Right atrium auricular region (tissue), 2 donors: ENCODE results near the gene BICD1. TPM values are rescaled to one million over a fixed set of nuclear protein-coding genes. Genes with fewer than 3 reads are reported as not detected.
"Not testable (repeated sequence)": the region's sequence is repeated elsewhere in the genome, so short reads cannot be mapped to it uniquely, and the experiment has no call there.

Experiments
- DNase-seq: peaks from one replicate; pipeline ENCODE4 v3.0.0-alpha.2; 2019; ENCODE audit warnings: low spot score
- H3K27ac ChIP-seq, 2 donors: fragments of 200-600 bp; sonication (generic); 1 replicate in 1 of 2; 2 replicates in 1 of 2; pipeline ENCODE4 v1.5.1; 2016 to 2019
- H3K27me3 ChIP-seq, 2 donors: fragments of 200-600 bp; sonication (generic); one replicate each; pipeline versions ENCODE4 v1.5.1 to v1.6.0; 2017 to 2019
- H3K36me3 ChIP-seq: fragments of 200-600 bp; sonication (generic); one replicate; pipeline ENCODE4 v1.5.1; 2016
- H3K4me1 ChIP-seq, 2 donors: fragments of 200-600 bp; sonication (generic); one replicate each; pipeline versions ENCODE4 v1.5.1 to v1.6.0; 2017 to 2019
- H3K4me3 ChIP-seq, 2 donors: fragments of 200-600 bp; sonication (generic); 1 replicate in 1 of 2; 2 replicates in 1 of 2; pipeline ENCODE4 v1.5.1; 2017 to 2019; ENCODE audit warnings: mild to moderate bottlenecking in 1 of 2, moderate library complexity in 1 of 2
- H3K9me3 ChIP-seq, 2 donors: fragments of 200-600 bp; sonication (generic); one replicate each; pipeline ENCODE4 v1.5.1; 2019
- total RNA-seq, 2 donors: library from RNA; depleted of rRNA; stranded (reverse); fragments of >200 nt; gene quantifications; one replicate each; pipeline ENCODE4 v1.1.0, GENCODE V29; 2016
- TF ChIP-seq, protein P1 (sequence below), 2 donors: fragments of 200-600 bp; sonication (generic); IDR thresholded peaks; one replicate each; pipeline ENCODE4 v1.5.1; 2019; ENCODE audit warnings: antibody characterized with exemption in 2 of 2

Gene BICD1
- total RNA-seq, 2 donors from 2014 or later = 3.3 to 6.6 TPM

DNA sequence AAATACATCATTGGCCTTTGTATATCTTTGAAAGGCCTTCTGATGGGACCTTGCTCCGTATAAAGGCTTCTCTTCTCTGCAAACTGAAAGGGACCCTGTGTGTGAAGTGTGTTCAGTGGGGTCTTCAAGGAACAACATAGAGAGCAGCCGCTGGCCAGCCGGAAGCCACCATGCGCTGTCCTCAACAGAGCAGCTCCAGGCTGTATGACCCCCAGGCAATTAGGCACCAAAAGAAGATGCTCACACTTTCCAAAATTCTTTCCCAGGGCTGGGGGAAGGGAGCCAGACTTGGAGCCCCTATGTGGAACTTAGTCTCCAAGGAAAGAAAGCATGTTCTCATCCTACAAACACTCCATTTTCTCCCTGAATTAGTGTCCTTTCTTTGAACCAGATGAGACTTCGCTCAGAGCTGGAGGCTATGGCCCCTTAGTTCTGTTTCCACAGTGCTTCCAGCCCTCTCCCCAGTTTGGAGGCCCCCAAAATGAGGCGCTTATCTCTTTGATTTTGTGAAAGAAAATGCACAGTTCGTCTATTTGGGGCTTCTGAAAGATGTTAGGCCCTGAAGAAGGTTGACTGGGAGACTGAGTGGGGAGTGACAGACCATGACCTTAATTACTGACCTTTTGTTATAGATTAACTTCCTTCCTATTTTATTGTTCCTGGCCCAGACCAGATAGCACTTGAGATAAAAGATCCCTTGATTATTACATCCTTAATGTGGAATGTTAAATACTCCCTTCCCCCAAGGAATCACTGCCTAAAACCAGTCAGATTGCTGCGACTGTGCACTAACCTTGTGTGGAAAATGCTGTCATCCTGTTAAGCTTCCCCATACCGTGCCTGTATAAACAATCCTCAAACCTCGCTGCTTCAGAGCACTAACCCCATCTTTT lies 164.4 kb downstream of the BICD1 start:
- DNase-seq = no peak
- Histone ChIP-seq H3K27ac (peak overlapping the region in 1 of 2 donors; percentile 38), H3K27me3 (no peaks in the 10 kb centered on the region), H3K4me3 (no peak overlapping the region), H3K36me3 (no peaks in the 10 kb centered on the region), H3K9me3 (no peaks in the 10 kb centered on the region), H3K4me1 (peaks cover 0 to 12% of the 10 kb centered on the region in 2 donors)
- TF ChIP-seq, protein P1, sequence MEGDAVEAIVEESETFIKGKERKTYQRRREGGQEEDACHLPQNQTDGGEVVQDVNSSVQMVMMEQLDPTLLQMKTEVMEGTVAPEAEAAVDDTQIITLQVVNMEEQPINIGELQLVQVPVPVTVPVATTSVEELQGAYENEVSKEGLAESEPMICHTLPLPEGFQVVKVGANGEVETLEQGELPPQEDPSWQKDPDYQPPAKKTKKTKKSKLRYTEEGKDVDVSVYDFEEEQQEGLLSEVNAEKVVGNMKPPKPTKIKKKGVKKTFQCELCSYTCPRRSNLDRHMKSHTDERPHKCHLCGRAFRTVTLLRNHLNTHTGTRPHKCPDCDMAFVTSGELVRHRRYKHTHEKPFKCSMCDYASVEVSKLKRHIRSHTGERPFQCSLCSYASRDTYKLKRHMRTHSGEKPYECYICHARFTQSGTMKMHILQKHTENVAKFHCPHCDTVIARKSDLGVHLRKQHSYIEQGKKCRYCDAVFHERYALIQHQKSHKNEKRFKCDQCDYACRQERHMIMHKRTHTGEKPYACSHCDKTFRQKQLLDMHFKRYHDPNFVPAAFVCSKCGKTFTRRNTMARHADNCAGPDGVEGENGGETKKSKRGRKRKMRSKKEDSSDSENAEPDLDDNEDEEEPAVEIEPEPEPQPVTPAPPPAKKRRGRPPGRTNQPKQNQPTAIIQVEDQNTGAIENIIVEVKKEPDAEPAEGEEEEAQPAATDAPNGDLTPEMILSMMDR (IDR thresholded peaks at IDR 0.05) = no peak

DNA sequence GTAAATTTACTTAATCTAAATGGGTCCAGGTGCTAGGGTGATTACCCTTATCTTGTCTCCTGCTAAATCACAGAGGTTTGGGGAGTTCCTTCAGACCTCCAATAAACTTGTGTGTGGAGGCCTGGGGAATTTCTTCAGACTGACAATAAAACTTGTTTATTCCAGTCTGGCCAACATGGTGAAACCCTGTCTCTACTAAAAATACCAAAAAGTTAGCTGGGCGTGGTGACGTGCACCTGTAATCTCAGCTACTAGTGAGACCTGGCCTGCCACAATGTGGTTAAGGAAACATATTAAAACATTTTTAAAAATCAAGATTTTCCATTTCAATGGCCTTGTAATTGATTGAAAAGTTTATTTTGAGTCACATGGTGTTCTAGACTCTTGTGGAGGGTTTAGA lies 165.8 kb downstream of the BICD1 start:
- no peak for DNase-seq

GRCh38 chr12:32273063-32273522 lies 166.4 kb downstream of the BICD1 start:
- TF ChIP-seq, protein P1 (IDR thresholded peaks at IDR 0.05) = no peak
- Histone ChIP-seq H3K36me3 (no peaks in the 10 kb centered on the region), H3K27ac (no peak overlapping the region), H3K4me1 (peaks cover 0 to 12% of the 10 kb centered on the region in 2 donors), H3K9me3 (no peaks in the 10 kb centered on the region), H3K4me3 (no peak overlapping the region), H3K27me3 (no peaks in the 10 kb centered on the region)
- no peak for DNase-seq

More for the DNA sequence above, 165.8 kb downstream of the BICD1 start:
- no peak overlapping the region for H3K27ac ChIP-seq
- H3K9me3 ChIP-seq = no peaks in the 10 kb centered on the region
- H3K36me3 ChIP-seq = no peaks in the 10 kb centered on the region
- H3K4me3 ChIP-seq = no peak overlapping the region
- peaks cover 0 to 12% of the 10 kb centered on the region in 2 donors for H3K4me1 ChIP-seq
- no peaks in the 10 kb centered on the region for H3K27me3 ChIP-seq
- TF ChIP-seq, protein P1 (IDR thresholded peaks at IDR 0.05) = no peak

- Histone ChIP-seq H3K36me3 (no peaks in the 10 kb centered on the region), H3K27me3 (no peaks in the 10 kb centered on the region), H3K4me3 (no peak overlapping the region), H3K27ac (no peak overlapping the region), H3K4me1 (peaks cover 0 to 12% of the 10 kb centered on the region in 2 donors), H3K9me3 (no peaks in the 10 kb centered on the region)
- TF ChIP-seq, protein P1 (IDR thresholded peaks at IDR 0.05) = no peak
- no peak for DNase-seq
Measured at GRCh38 chr12:32273712-32274111, 167.1 kb downstream of the BICD1 start.

GRCh38 chr12:32274665-32275064 lies 168.0 kb downstream of the BICD1 start:
- TF ChIP-seq, protein P1 (IDR thresholded peaks at IDR 0.05) = no peak
- Histone ChIP-seq H3K27ac (no peak overlapping the region), H3K27me3 (no peaks in the 10 kb centered on the region), H3K9me3 (no peaks in the 10 kb centered on the region), H3K4me1 (peaks cover 0 to 12% of the 10 kb centered on the region in 2 donors), H3K4me3 (no peak overlapping the region), H3K36me3 (no peaks in the 10 kb centered on the region)
- no peak for DNase-seq

DNA sequence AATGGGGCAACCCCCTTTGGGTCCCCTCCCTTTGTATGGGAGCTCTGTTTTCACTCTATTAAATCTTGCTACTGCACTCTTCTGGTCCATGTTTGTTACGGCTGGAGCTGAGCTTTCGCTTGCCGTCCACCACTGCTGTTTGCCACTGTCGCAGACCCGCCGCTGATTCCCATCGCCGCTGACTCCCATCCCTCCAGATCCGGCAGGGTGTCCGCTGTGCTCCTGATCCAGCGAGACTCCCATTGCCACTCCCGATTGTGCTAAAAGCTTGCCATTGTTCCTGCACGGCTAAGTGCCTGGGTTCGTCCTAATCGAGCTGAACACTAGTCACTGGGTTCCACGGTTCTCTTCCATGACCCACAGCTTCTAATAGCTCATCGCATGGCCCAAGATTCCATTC lies 168.9 kb downstream of the BICD1 start:
- DNase-seq, H3K36me3 ChIP-seq, H3K27ac ChIP-seq, H3K4me3 ChIP-seq, H3K27me3 ChIP-seq, H3K9me3 ChIP-seq: not testable (repeated sequence)
- H3K4me1 ChIP-seq = peaks cover 0 to 12% of the 10 kb centered on the region in 2 donors
